ENCODE measurements around the gene CCDC200.

The CCDC200 gene

DNA sequence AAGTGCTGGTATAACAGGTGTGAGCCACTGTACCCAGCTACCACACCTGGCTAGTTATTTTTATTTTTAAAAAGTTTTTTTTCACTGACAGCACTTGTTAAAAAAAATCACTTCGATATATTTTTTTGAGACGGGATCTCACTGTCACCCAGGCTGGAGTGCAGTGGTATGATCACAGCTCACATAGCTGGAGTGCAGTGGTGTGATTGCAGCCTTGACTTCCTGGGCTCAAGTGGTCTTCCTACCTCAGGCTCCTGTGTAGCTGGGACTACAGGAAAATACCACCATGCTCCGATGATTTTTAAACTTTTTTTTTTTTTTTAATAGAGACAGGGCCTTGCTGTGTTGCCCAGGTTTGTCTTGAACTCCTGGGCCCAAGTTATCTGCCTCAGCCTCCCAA lies 44.5 kb downstream of the CCDC200 start:
- H3K4me3 ChIP-seq (ENCODE audit: low read depth, low read length), result no peak overlapping the region
- no peak for DNase-seq (ENCODE audit: low read depth)
- TF ChIP-seq, protein P1, sequence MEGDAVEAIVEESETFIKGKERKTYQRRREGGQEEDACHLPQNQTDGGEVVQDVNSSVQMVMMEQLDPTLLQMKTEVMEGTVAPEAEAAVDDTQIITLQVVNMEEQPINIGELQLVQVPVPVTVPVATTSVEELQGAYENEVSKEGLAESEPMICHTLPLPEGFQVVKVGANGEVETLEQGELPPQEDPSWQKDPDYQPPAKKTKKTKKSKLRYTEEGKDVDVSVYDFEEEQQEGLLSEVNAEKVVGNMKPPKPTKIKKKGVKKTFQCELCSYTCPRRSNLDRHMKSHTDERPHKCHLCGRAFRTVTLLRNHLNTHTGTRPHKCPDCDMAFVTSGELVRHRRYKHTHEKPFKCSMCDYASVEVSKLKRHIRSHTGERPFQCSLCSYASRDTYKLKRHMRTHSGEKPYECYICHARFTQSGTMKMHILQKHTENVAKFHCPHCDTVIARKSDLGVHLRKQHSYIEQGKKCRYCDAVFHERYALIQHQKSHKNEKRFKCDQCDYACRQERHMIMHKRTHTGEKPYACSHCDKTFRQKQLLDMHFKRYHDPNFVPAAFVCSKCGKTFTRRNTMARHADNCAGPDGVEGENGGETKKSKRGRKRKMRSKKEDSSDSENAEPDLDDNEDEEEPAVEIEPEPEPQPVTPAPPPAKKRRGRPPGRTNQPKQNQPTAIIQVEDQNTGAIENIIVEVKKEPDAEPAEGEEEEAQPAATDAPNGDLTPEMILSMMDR (IDR thresholded peaks at IDR 0.05; ENCODE audit: low read depth, low read length, missing control alignments), result no peak
- in situ Hi-C loops (cut with HindIII; ENCODE audit: low sequenced_read_pairs), result no loop called here

DNA sequence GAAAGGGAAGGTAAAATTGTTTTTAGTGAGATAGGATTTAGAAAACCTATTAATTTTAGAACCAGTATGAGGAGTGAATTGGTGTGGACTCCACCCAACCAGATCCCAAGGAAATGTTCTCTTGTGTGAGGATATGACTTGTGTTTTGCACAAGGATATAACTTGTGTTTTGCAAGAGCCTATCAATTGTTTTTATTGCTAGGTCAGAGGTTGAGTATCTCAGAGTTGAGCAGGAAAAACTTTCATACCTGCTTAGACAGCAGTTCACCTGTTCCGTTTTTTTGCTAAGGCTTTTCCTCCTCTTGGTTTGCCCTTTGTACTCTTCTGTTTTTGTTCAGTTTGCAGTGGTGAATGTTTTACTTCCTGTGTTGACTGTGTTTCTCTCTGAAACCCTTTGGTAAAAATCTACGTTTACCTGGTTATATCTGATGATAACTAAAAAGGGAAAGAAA lies 52.3 kb downstream of the CCDC200 start:
- no peak for DNase-seq (ENCODE audit: low read depth)
- no peak overlapping the region for H3K4me3 ChIP-seq (ENCODE audit: low read depth, low read length)
- in situ Hi-C loops (cut with HindIII; ENCODE audit: low sequenced_read_pairs), result no loop called here
- TF ChIP-seq, protein P1 (IDR thresholded peaks at IDR 0.05; ENCODE audit: low read depth, low read length, missing control alignments), result no peak

DNA sequence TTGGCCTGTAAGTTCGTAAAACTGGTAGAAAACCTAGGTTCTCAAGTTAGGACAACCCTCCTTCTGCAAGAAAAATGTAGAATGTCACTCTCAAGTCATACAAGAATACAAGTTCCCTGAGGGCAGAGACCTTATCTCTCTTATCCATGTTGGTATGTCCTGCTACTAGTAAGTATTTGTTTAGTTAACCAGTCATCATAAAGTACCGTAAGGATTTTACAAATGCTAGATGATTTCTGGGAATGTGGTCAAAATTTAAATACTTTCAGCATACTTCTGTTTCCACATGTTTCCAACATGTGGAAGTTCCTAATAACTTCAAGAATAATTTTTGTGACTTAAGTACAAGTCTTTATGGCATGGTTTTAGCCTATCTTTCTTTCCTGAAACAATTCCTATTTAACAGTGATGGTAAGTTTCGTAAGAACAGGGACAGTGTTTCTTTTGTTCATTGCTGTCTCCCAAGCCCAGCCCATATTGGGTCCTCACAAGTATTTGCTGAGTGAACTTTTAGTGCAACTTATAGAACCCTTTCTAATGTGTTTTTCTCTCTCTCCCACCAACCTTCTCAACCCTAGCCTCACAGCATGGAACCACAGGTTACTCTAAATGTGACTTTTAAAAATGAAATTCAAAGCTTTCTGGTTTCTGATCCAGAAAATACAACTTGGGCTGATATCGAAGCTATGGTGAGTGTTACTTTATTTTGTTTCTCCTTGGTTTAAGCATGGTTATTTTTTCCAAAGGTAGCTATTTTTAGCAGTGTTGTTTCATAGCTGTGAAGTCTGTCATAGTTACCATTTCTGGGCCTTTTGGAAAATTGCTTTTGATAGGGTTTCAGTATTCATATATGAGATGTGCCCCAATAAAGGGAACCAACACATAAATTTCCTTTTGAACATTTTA lies 53.0 kb downstream of the CCDC200 start:
- no peak overlapping the region for H3K4me3 ChIP-seq (ENCODE audit: low read depth, low read length)
- DNase-seq (ENCODE audit: low read depth), result peak; percentile 15
- TF ChIP-seq, protein P1 (IDR thresholded peaks at IDR 0.05; ENCODE audit: low read depth, low read length, missing control alignments), result no peak
- in situ Hi-C loops (cut with HindIII; ENCODE audit: low sequenced_read_pairs), result no loop called here

DNA sequence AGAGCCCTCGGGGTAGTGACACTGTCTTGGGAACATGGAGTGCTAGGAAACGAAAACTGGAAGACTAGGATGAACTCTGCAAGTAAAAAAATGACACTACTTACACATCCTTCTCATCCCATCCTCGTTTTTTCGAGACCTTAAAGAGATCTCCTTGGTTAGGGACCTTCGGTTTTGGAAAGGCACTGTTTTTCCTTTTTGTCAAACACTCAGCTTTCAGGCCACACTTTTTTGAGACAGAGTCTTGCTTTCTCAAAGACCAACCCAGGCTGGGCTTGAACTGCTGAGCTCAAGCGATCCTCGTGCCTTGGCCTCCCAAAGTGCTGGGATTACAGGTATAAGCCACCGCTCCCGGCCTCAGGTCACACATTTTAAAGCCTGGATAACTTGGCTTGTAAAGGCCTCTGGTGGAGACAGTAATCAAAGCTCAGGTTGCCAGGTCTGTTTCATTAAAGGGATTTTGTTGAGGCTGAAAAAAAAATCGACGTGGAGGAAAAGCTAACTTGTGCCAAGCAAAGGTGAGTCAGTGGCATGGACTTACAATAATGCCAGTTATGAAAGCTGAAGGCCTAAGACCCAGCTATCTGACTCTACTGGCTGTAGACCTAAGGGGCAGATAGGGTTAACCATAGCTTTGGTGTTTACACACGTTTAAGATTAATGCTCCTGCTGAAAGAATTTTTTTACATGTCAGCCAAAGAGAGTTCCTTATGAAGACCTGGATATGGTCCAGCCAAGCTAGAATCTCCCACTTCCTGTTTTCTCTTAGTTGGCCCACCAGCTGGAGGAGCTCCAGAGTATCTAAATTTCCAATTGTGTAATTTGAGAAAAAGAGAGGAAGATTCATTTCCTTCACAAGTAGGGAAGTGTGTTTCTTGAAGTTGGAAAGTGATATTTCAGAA lies 56.6 kb downstream of the CCDC200 start:
- H3K4me3 ChIP-seq (ENCODE audit: low read depth, low read length), result peak overlapping the region; percentile 90
- TF ChIP-seq, protein P1 (IDR thresholded peaks at IDR 0.05; ENCODE audit: low read depth, low read length, missing control alignments), result peak; percentile 46
- DNase-seq (ENCODE audit: low read depth), result peak; percentile 84
- in situ Hi-C loops (cut with HindIII; ENCODE audit: low sequenced_read_pairs), result no loop called here

Measured in astrocyte of the cerebellum (primary cell).